ENCODE results near the gene UBIAD1.

UBIAD1 gene

GRCh38 chr1:11308699-11309224, 35.8 kb downstream of the UBIAD1 start:
- no peak overlapping the region for H3K4me3 Mint-ChIP-seq
- no peaks in the 10 kb centered on the region for H3K9me3 Mint-ChIP-seq
- H3K27me3 Mint-ChIP-seq: peaks cover 9% of the 10 kb centered on the region
- no peaks in the 10 kb centered on the region for H3K36me3 Mint-ChIP-seq (ENCODE audit: low read depth)
- H3K27ac Mint-ChIP-seq: no peak overlapping the region
- peaks cover 7% of the 10 kb centered on the region for H3K4me1 Mint-ChIP-seq (ENCODE audit: low read depth)
- intact Hi-C loops (cut with micrococcal nuclease): no loop called here

GRCh38 chr1:11309385-11309784, 36.4 kb downstream of the UBIAD1 start:
- Mint-ChIP-seq H3K36me3 (ENCODE audit: low read depth) (no peaks in the 10 kb centered on the region), H3K4me3 (no peak overlapping the region), H3K9me3 (no peaks in the 10 kb centered on the region), H3K27me3 (peaks cover 9% of the 10 kb centered on the region), H3K27ac (no peak overlapping the region), H3K4me1 (ENCODE audit: low read depth) (peaks cover 7% of the 10 kb centered on the region)
- intact Hi-C loops (cut with micrococcal nuclease): no loop called here

DNA sequence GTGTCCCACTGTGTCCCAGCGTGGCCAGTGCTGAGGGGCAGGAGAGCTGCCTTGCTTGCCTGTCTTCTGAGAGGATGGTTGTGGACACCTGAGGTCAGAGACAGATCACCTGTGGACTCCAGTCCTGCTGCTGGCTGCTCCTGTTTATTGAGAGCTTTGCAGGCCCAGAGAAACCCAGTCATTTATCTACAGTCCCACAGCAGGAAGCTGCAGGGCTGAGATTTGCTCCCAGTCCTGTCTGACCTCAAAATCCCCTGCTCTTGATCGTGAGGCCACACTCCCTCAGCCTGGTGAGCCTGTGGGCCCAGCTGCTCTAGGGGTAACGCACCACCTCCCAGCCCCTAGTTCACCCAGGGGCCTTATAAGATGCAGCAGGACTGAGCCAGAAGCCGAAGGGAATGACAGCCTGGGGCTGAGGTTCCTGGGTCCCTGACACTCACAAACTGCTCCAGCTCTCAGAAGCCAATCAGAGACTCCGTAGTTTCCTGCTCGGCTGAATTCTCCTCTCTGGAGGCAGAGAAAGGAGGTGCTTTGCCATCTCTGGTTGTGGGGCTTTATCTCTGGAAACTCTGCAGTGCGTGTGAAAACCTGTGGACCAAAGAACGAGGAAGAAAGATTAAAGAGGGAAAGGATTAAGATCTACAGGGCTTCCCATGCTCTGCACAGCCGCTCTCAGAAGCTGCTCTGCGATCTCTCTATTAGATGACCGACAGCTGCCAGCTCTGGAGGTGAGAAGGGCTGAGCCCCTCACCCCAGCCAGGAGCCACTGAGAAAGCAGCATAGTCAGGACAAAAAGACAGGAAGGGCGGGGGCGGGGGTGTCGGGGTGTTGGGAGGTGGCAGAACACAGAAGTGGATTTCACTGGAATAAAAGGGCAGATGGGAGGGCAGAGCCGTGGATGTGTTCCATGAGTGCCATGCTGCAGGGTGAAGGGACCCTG, 39.1 kb downstream of the UBIAD1 start:
- intact Hi-C loops (cut with micrococcal nuclease): no loop called here
- H3K36me3 Mint-ChIP-seq (ENCODE audit: low read depth): no peaks in the 10 kb centered on the region
- H3K27me3 Mint-ChIP-seq: peaks cover 9% of the 10 kb centered on the region
- H3K4me3 Mint-ChIP-seq: no peak overlapping the region
- peaks cover 7% of the 10 kb centered on the region for H3K4me1 Mint-ChIP-seq (ENCODE audit: low read depth)
- H3K27ac Mint-ChIP-seq: no peak overlapping the region
- H3K9me3 Mint-ChIP-seq: no peaks in the 10 kb centered on the region

- H3K27ac Mint-ChIP-seq: no peak overlapping the region
- no peak overlapping the region for H3K4me3 Mint-ChIP-seq
- no peaks in the 10 kb centered on the region for H3K36me3 Mint-ChIP-seq (ENCODE audit: low read depth)
- intact Hi-C loops (cut with micrococcal nuclease): no loop called here
- H3K27me3 Mint-ChIP-seq: peaks cover 11% of the 10 kb centered on the region
- H3K9me3 Mint-ChIP-seq: no peaks in the 10 kb centered on the region
- peaks cover 7% of the 10 kb centered on the region for H3K4me1 Mint-ChIP-seq (ENCODE audit: low read depth)
Measured at GRCh38 chr1:11314959-11315358, 42.0 kb downstream of the UBIAD1 start.

DNA sequence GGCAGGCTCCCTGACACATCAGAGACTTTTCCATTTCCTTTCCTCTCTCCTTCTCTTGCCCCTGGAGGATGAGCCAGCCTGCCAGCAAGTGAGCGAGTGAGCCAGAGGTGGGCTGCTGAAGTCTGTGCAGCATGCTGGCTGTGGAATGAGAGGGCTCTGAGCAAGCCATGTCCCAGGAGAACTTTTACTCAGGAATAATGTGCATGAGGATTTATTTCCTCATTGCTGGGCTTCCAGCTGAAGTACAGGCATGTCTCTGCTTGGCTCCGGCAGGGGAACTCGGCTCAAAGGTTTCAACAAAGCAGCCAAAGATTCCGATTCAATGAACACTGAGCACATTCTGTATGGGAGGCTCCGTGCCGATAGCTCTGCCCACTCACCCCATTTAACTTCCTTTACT, 43.7 kb downstream of the UBIAD1 start:
- H3K36me3 Mint-ChIP-seq (ENCODE audit: low read depth): no peaks in the 10 kb centered on the region
- H3K27ac Mint-ChIP-seq: no peak overlapping the region
- peaks cover 7% of the 10 kb centered on the region for H3K4me1 Mint-ChIP-seq (ENCODE audit: low read depth)
- peaks cover 10% of the 10 kb centered on the region for H3K27me3 Mint-ChIP-seq
- intact Hi-C loops (cut with micrococcal nuclease): no loop called here
- H3K9me3 Mint-ChIP-seq: no peaks in the 10 kb centered on the region
- H3K4me3 Mint-ChIP-seq: no peak overlapping the region

GRCh38 chr1:11318982-11319381, 46.0 kb downstream of the UBIAD1 start:
- H3K27ac Mint-ChIP-seq: no peak overlapping the region
- H3K4me1 Mint-ChIP-seq (ENCODE audit: low read depth): no peaks in the 10 kb centered on the region
- H3K9me3 Mint-ChIP-seq: no peaks in the 10 kb centered on the region
- H3K4me3 Mint-ChIP-seq: no peak overlapping the region
- peaks cover 3% of the 10 kb centered on the region for H3K27me3 Mint-ChIP-seq
- intact Hi-C loops (cut with micrococcal nuclease): no loop called here
- no peaks in the 10 kb centered on the region for H3K36me3 Mint-ChIP-seq (ENCODE audit: low read depth)

GRCh38 chr1:11320153-11320936, 47.3 kb downstream of the UBIAD1 start:
- H3K9me3 Mint-ChIP-seq: no peaks in the 10 kb centered on the region
- peaks cover 3% of the 10 kb centered on the region for H3K27me3 Mint-ChIP-seq
- no peaks in the 10 kb centered on the region for H3K4me1 Mint-ChIP-seq (ENCODE audit: low read depth)
- H3K4me3 Mint-ChIP-seq: no peak overlapping the region
- no peaks in the 10 kb centered on the region for H3K36me3 Mint-ChIP-seq (ENCODE audit: low read depth)
- intact Hi-C loops (cut with micrococcal nuclease): no loop called here
- no peak overlapping the region for H3K27ac Mint-ChIP-seq

DNA sequence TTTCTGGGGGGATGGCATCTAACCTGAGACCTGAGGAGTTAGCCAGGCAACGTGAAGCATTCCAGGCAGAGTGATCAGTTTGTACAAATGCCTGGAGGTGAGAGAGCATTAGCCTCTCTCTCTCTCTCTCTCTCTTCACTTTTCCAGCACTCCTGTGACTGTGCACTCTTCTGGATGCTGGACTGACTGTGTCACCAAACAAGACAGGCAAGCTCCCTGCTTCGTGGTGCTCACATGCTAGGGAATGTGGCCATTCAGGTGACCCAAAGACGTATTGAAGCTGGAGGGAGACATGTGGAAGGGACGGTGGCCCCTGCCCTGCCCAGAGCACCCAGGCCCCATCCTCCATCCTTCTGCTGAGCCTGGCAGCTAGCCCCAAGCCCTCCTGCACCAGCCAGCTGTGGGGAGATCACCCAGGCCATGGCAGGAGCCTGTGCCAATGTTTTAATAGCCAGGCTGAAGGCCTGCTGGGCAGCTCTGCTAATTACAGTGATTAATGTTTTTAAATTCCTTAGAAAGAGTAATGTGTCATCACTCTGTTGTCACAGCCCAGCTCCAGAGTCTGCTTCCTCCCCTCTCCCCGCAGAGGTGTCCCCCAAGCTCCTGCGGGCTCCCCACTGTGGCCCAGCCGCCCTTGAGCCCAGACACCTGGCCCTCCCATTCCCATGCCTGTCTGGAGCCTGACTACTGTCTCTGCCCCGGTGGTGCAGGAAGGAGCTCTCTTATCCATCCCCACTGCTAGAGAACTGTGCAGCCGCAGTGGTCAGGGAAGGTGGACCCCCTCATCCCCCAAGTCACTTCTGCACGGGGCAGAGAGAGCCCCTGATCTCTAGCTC, 48.9 kb downstream of the UBIAD1 start:
- intact Hi-C loops (cut with micrococcal nuclease): no loop called here
- Mint-ChIP-seq H3K4me1 (ENCODE audit: low read depth) (no peaks in the 10 kb centered on the region), H3K9me3 (no peaks in the 10 kb centered on the region), H3K36me3 (ENCODE audit: low read depth) (no peaks in the 10 kb centered on the region), H3K4me3 (no peak overlapping the region), H3K27ac (no peak overlapping the region), H3K27me3 (peaks cover 3% of the 10 kb centered on the region)

DNA sequence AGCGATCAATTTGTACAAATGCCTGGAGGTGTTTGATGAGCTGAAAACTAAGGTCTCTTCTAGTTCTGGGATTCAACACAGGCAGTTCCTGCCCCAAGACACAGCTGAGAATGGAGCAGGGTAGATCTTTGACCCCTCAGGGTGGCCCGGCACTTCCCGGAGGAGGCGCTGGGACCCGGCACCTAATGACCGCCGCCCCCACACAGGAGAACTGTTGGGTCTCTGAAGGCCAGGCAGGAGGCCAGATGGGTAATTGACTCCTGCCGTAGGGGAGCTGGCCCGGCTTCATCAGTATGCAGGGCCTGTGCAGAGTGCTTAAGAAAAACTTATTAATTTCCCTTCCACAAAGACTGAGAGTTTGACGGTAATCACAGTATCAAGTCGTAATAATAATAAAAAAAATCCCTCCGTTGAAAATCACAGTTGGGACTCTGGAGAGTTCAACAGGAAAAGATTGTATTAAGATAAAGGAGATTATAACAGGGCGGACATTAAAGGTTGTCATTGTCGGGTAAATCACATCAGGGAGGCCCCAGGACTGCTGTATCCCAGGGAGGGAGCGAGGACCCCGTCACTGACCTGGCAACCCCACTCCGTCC, 51.7 kb downstream of the UBIAD1 start:
- intact Hi-C loops (cut with micrococcal nuclease): no loop called here
- Mint-ChIP-seq H3K27me3 (peaks cover 3% of the 10 kb centered on the region), H3K27ac (no peak overlapping the region)

DNA sequence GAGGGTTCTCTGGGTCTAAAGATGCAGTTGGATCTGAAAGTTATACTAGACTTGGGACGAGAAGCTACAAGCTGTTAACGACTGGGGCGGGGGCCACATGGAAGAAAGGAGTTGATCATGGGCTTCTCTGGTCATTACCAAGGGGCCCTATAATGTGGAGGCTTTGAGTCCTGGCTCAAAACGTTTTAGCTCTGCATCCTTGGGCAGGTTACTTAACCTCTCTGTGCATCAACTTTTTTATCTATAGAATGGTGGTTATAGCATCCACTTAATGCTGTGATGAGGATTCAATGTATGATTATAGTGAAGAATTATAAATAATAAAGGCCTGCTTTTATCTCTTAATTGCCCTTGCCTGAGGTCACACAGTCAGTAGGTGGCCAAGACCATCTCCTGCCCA, 53.1 kb downstream of the UBIAD1 start:
- H3K9me3 Mint-ChIP-seq: no peaks in the 10 kb centered on the region
- H3K4me1 Mint-ChIP-seq (ENCODE audit: low read depth): no peaks in the 10 kb centered on the region
- H3K27ac Mint-ChIP-seq: no peak overlapping the region
- H3K27me3 Mint-ChIP-seq: no peaks in the 10 kb centered on the region
- intact Hi-C loops (cut with micrococcal nuclease): no loop called here
- no peaks in the 10 kb centered on the region for H3K36me3 Mint-ChIP-seq (ENCODE audit: low read depth)
- no peak overlapping the region for H3K4me3 Mint-ChIP-seq

More for the DNA sequence above, 51.7 kb downstream of the UBIAD1 start:
- Mint-ChIP-seq H3K36me3 (ENCODE audit: low read depth) (no peaks in the 10 kb centered on the region), H3K4me1 (ENCODE audit: low read depth) (no peaks in the 10 kb centered on the region), H3K4me3 (no peak overlapping the region), H3K9me3 (no peaks in the 10 kb centered on the region)

GRCh38 chr1:11328444-11328843, 55.4 kb downstream of the UBIAD1 start:
- Mint-ChIP-seq H3K9me3 (no peaks in the 10 kb centered on the region), H3K36me3 (ENCODE audit: low read depth) (no peaks in the 10 kb centered on the region), H3K27me3 (no peaks in the 10 kb centered on the region), H3K4me1 (ENCODE audit: low read depth) (no peaks in the 10 kb centered on the region), H3K4me3 (no peak overlapping the region), H3K27ac (no peak overlapping the region)
- intact Hi-C loops (cut with micrococcal nuclease): no loop called here

DNA sequence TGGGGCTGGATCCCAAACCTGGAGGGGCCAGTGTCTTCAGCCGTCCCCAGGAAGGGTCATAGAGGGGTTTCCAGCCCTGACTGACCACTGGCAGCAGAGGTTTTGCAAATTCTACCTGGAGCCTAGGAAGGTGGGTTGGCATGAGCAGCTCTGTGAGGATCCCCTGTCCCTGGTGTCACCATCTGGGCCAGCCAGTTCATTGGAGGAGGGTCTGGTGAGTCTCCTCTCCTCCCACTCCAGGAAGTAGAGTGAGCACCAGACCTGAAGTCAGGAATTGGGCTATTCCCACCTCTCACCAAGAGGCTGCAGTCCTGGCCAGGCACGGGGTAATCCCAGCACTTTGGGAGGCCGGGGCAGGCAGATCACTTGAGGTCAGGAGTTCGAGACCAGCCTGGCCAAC, 57.4 kb downstream of the UBIAD1 start:
- H3K27ac Mint-ChIP-seq: no peak overlapping the region
- no peaks in the 10 kb centered on the region for H3K36me3 Mint-ChIP-seq (ENCODE audit: low read depth)
- H3K4me3 Mint-ChIP-seq: no peak overlapping the region
- H3K4me1 Mint-ChIP-seq (ENCODE audit: low read depth): no peaks in the 10 kb centered on the region
- H3K27me3 Mint-ChIP-seq: peaks cover 2% of the 10 kb centered on the region
- intact Hi-C loops (cut with micrococcal nuclease): no loop called here
- no peaks in the 10 kb centered on the region for H3K9me3 Mint-ChIP-seq
